Measurements from ENCODE around the gene ADSL.

ADSL gene

GRCh38 chr22:40429481-40429880, 83.2 kb downstream of the ADSL start:
- H3K4me3 Mint-ChIP-seq: no peak overlapping the region
- peak overlapping the region; percentile 79 for H3K27ac Mint-ChIP-seq
- H3K27me3 Mint-ChIP-seq: no peaks in the 10 kb centered on the region
- peaks cover 96% of the 10 kb centered on the region for H3K36me3 Mint-ChIP-seq (ENCODE audit: low read depth)
- intact Hi-C loops (cut with micrococcal nuclease): no loop called here
- peaks cover 95% of the 10 kb centered on the region for H3K4me1 Mint-ChIP-seq (ENCODE audit: low read depth)
- no peaks in the 10 kb centered on the region for H3K9me3 Mint-ChIP-seq

DNA sequence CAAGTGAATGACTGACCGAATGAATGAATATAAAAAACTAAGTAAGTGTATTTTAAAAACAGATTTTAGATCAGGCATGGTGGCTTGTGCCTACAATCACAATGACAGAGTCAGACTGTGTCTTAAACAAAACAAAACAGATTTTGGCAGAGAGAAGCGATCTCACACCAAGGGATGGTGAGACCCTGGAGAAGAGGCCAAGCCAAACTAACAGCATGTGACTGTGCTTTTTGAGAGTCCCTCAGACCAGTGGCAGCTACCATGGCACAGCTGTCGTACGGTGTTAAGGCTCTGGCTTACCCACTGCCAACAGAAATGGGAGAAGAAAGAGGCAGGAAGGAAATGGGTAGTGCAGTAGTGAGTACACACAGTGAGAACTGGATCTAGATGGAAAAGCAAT, 84.7 kb downstream of the ADSL start:
- H3K27me3 Mint-ChIP-seq: no peaks in the 10 kb centered on the region
- intact Hi-C loops (cut with micrococcal nuclease): loop anchor here (10.0 kb wide), 1 partner anchor 204 kb away; the partner anchor contains the start of gene MRTFA
- H3K36me3 Mint-ChIP-seq (ENCODE audit: low read depth): peaks cover 91% of the 10 kb centered on the region
- H3K9me3 Mint-ChIP-seq: no peaks in the 10 kb centered on the region
- peaks cover 95% of the 10 kb centered on the region for H3K4me1 Mint-ChIP-seq (ENCODE audit: low read depth)
- peak overlapping the region; percentile 62 for H3K27ac Mint-ChIP-seq
- no peak overlapping the region for H3K4me3 Mint-ChIP-seq

DNA sequence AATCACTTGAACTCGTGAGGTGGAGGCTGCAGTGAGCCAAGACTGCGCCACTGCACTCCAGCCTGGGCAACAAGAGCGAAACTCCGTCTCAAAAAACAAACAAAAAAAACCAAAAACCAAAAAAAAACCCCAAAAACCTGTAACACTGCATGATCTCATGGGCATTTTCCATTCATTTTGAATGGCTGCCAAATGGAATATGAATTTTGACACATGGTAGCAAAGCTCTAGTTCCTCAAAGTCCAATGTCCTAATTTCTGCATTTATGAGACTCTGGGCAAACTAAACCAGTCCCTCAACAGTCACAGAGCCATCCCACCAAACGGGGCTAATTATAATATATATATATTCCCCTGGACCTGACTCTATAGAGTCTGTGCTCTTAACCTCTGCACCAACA, 85.9 kb downstream of the ADSL start:
- peaks cover 95% of the 10 kb centered on the region for H3K4me1 Mint-ChIP-seq (ENCODE audit: low read depth)
- intact Hi-C loops (cut with micrococcal nuclease): loop anchor here (10.0 kb wide), 1 partner anchor 203 kb away; the partner anchor contains the start of gene MRTFA
- peak overlapping the region; percentile 62 for H3K27ac Mint-ChIP-seq
- no peaks in the 10 kb centered on the region for H3K27me3 Mint-ChIP-seq
- no peak overlapping the region for H3K4me3 Mint-ChIP-seq
- no peaks in the 10 kb centered on the region for H3K9me3 Mint-ChIP-seq
- H3K36me3 Mint-ChIP-seq (ENCODE audit: low read depth): peaks cover 80% of the 10 kb centered on the region

DNA sequence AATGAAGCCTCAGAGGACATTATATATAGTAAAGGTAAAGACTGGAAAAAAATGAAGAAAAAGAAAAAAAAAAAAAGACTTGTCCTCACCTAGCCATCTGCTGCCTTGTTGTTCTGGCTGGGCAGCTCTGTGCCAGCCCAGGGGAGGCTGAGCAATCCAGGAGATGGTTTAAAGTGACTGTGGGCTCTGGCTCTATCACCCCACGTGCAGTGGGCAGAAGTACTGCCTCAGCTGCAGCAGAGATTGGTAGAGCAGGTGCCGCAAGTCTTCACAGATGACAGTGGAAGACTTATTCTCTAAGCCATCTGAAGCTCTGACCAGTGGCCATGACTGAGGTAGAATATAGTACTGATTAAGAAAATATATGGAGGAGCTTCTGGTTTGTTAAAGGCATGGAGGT, 86.3 kb downstream of the ADSL start:
- Mint-ChIP-seq H3K27ac (peak overlapping the region; percentile 46), H3K9me3 (no peaks in the 10 kb centered on the region), H3K4me1 (ENCODE audit: low read depth) (peaks cover 95% of the 10 kb centered on the region), H3K27me3 (no peaks in the 10 kb centered on the region), H3K4me3 (no peak overlapping the region), H3K36me3 (ENCODE audit: low read depth) (peaks cover 75% of the 10 kb centered on the region)
- intact Hi-C loops (cut with micrococcal nuclease): loop anchor here (10.0 kb wide), 1 partner anchor 202 kb away; the partner anchor contains the start of gene MRTFA

- Mint-ChIP-seq H3K27me3 (no peaks in the 10 kb centered on the region), H3K36me3 (ENCODE audit: low read depth) (peaks cover 70% of the 10 kb centered on the region), H3K9me3 (no peaks in the 10 kb centered on the region), H3K27ac (peak overlapping the region; percentile 79), H3K4me1 (ENCODE audit: low read depth) (peaks cover 95% of the 10 kb centered on the region), H3K4me3 (no peak overlapping the region)
- intact Hi-C loops (cut with micrococcal nuclease): loop anchor here (10.0 kb wide), 1 partner anchor 201 kb away; the partner anchor contains the start of gene MRTFA
Measured at GRCh38 chr22:40433416-40434090, 87.3 kb downstream of the ADSL start.

GRCh38 chr22:40434106-40434505, 87.8 kb downstream of the ADSL start:
- no peak overlapping the region for H3K4me3 Mint-ChIP-seq
- no peaks in the 10 kb centered on the region for H3K27me3 Mint-ChIP-seq
- peaks cover 95% of the 10 kb centered on the region for H3K4me1 Mint-ChIP-seq (ENCODE audit: low read depth)
- peak overlapping the region; percentile 79 for H3K27ac Mint-ChIP-seq
- H3K9me3 Mint-ChIP-seq: no peaks in the 10 kb centered on the region
- peaks cover 70% of the 10 kb centered on the region for H3K36me3 Mint-ChIP-seq (ENCODE audit: low read depth)
- intact Hi-C loops (cut with micrococcal nuclease): loop anchor here (10.0 kb wide), 1 partner anchor 201 kb away; the partner anchor contains the start of gene MRTFA

DNA sequence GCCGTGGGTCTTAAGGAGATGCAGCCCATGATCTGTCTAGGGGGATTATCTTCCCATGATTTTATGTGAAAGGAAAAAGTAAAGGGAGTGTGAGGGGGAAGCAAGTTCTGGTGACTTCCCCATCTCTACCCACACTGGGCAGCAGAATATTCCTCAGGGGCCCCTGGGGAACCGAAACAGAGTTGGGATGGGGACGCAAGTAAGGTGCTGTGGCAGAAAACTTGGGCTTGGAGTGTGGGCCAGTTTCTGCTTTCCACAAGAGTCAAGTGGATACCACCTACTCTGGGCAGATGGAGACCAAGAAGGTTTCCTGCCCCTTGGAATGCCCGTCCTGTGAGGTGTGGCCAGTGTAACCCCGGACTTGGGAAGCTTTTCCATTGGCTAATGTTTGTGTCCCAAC, 88.4 kb downstream of the ADSL start:
- Mint-ChIP-seq H3K9me3 (no peaks in the 10 kb centered on the region), H3K27me3 (no peaks in the 10 kb centered on the region), H3K27ac (peak overlapping the region; percentile 79), H3K36me3 (ENCODE audit: low read depth) (peaks cover 70% of the 10 kb centered on the region), H3K4me3 (peak overlapping the region; percentile 44), H3K4me1 (ENCODE audit: low read depth) (peaks cover 95% of the 10 kb centered on the region)
- intact Hi-C loops (cut with micrococcal nuclease): loop anchor here (5.0 to 10.0 kb wide), 2 partner anchors 53 to 200 kb away; partner anchors contain the start of gene MRTFA

DNA sequence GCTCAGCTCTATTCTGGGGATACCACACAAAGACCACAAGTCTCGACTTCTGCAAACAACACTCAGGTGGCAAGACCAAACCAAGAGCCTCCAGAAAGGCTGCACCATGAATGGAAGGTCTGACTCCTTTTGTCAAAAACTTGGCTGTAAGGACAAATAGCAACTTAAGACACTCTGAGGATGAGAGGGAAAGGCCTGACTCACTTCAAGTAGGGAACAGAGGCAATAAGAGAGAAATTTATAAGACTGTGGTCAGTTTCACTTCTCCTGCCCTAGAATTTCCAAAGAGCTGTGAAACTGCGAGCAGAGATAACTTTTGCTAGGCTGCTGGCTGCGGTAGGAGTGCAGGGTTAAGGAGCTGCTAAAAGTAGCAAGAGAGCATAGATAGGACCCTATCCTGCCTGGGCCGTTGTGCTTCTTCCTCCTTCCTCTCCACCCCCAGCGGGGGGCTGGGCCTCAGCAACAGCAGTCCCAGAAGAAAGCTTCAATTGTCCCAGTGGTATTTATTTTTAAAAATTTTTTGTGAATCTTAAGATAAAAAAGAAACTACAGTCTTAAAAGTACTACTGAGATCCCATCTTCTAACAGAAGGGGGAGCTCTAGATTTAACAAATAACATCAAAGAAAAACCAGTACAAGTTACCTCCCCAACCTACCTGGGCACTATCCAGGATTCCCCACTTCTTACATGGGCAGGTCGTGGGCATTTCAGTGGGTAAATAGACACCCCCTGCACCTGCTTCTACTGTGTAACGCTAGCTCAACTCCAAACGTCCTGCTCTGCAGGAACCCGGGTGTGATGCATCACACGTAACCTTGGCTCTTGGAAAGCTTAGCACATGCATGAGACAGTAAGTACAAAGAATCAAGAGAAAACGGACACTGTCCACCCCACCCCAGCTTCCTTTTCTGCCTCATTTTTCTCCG, 90.5 kb downstream of the ADSL start:
- Mint-ChIP-seq H3K4me1 (ENCODE audit: low read depth) (peaks cover 96% of the 10 kb centered on the region), H3K9me3 (no peaks in the 10 kb centered on the region), H3K36me3 (ENCODE audit: low read depth) (peaks cover 71% of the 10 kb centered on the region), H3K4me3 (peak overlapping the region; percentile 53), H3K27ac (peak overlapping the region; percentile 79), H3K27me3 (no peaks in the 10 kb centered on the region)
- intact Hi-C loops (cut with micrococcal nuclease): loop anchor here (2.0 to 10.0 kb wide), 3 partner anchors 26 to 198 kb away; partner anchors contain the start of gene MRTFA

Measured in dendritic cell treated with granulocyte-macrophage colony-stimulating factor and Interleukin-4, amounts not matched to agents 40 ng/mL and 50 ng/mL, for 4 days (primary cell).